ENCODE measurements around the gene PSME1.

Gene PSME1

GRCh38 chr14:24131549-24131966 is 4.4 kb upstream of the PSME1 start:
- Histone ChIP-seq H3K4me3 (ENCODE audit: low read depth, low read length) (no peak overlapping the region), H3K4me1 (ENCODE audit: control insufficient read depth, insufficient read depth, low read length) (peaks cover 1% of the 10 kb centered on the region; the same call in 1 of the 2 replicates), H3K9me3 (ENCODE audit: control insufficient read depth, insufficient read depth, low read length) (no peaks in the 10 kb centered on the region), H3K27me3 (ENCODE audit: control insufficient read depth, insufficient read depth, low read length) (no peaks in the 10 kb centered on the region), H3K27ac (ENCODE audit: low read depth, low read length) (no peak overlapping the region), H3K36me3 (ENCODE audit: control insufficient read depth, insufficient read depth, low read length) (no peaks in the 10 kb centered on the region), H3K9ac (ENCODE audit: low read depth, low read length) (no peak overlapping the region)

- Histone ChIP-seq H3K9ac (ENCODE audit: low read depth, low read length) (no peak overlapping the region), H3K36me3 (ENCODE audit: control insufficient read depth, insufficient read depth, low read length) (no peaks in the 10 kb centered on the region)
Measured at GRCh38 chr14:24132061-24132685, 3.8 kb upstream of the PSME1 start.

GRCh38 chr14:24132976-24133375 is 3.0 kb upstream of the PSME1 start:
- Histone ChIP-seq H3K4me3 (ENCODE audit: low read depth, low read length) (no peak overlapping the region), H3K27ac (ENCODE audit: low read depth, low read length) (no peak overlapping the region), H3K27me3 (ENCODE audit: control insufficient read depth, insufficient read depth, low read length) (no peaks in the 10 kb centered on the region), H3K9me3 (ENCODE audit: control insufficient read depth, insufficient read depth, low read length) (no peaks in the 10 kb centered on the region), H3K9ac (ENCODE audit: low read depth, low read length) (no peak overlapping the region), H3K36me3 (ENCODE audit: control insufficient read depth, insufficient read depth, low read length) (peaks cover 5% of the 10 kb centered on the region), H3K4me1 (ENCODE audit: control insufficient read depth, insufficient read depth, low read length) (peaks cover 5% of the 10 kb centered on the region; the same call in 1 of the 2 replicates)

More at GRCh38 chr14:24132061-24132685, 3.8 kb upstream of the PSME1 start:
- Histone ChIP-seq H3K27ac (ENCODE audit: low read depth, low read length) (no peak overlapping the region), H3K27me3 (ENCODE audit: control insufficient read depth, insufficient read depth, low read length) (no peaks in the 10 kb centered on the region), H3K4me1 (ENCODE audit: control insufficient read depth, insufficient read depth, low read length) (peaks cover 5% of the 10 kb centered on the region; the same call in 1 of the 2 replicates), H3K9me3 (ENCODE audit: control insufficient read depth, insufficient read depth, low read length) (no peaks in the 10 kb centered on the region), H3K4me3 (ENCODE audit: low read depth, low read length) (no peak overlapping the region)

- no peak overlapping the region for H3K4me3 ChIP-seq (ENCODE audit: low read depth, low read length)
- peaks cover 13% of the 10 kb centered on the region for H3K36me3 ChIP-seq (ENCODE audit: control insufficient read depth, insufficient read depth, low read length)
- H3K27me3 ChIP-seq (ENCODE audit: control insufficient read depth, insufficient read depth, low read length) = no peaks in the 10 kb centered on the region
- H3K27ac ChIP-seq (ENCODE audit: low read depth, low read length) = no peak overlapping the region
- H3K9me3 ChIP-seq (ENCODE audit: control insufficient read depth, insufficient read depth, low read length) = no peaks in the 10 kb centered on the region
- peaks cover 5% of the 10 kb centered on the region; the same call in 1 of the 2 replicates for H3K4me1 ChIP-seq (ENCODE audit: control insufficient read depth, insufficient read depth, low read length)
- no peak overlapping the region for H3K9ac ChIP-seq (ENCODE audit: low read depth, low read length)
Measured at GRCh38 chr14:24133735-24134134, 2.3 kb upstream of the PSME1 start.

- H3K36me3 ChIP-seq (ENCODE audit: control insufficient read depth, insufficient read depth, low read length) = peaks cover 25% of the 10 kb centered on the region
- H3K9me3 ChIP-seq (ENCODE audit: control insufficient read depth, insufficient read depth, low read length) = no peaks in the 10 kb centered on the region
- H3K27me3 ChIP-seq (ENCODE audit: control insufficient read depth, insufficient read depth, low read length) = no peaks in the 10 kb centered on the region
- H3K4me1 ChIP-seq (ENCODE audit: control insufficient read depth, insufficient read depth, low read length) = peaks cover 9% of the 10 kb centered on the region
- H3K27ac ChIP-seq (ENCODE audit: low read depth, low read length) = peak overlapping the region; percentile 25
- peak overlapping the region; percentile 78 for H3K4me3 ChIP-seq (ENCODE audit: low read depth, low read length)
- H3K9ac ChIP-seq (ENCODE audit: low read depth, low read length) = no peak overlapping the region
Measured at GRCh38 chr14:24135584-24135833, 485 bp upstream of the PSME1 start.

DNA sequence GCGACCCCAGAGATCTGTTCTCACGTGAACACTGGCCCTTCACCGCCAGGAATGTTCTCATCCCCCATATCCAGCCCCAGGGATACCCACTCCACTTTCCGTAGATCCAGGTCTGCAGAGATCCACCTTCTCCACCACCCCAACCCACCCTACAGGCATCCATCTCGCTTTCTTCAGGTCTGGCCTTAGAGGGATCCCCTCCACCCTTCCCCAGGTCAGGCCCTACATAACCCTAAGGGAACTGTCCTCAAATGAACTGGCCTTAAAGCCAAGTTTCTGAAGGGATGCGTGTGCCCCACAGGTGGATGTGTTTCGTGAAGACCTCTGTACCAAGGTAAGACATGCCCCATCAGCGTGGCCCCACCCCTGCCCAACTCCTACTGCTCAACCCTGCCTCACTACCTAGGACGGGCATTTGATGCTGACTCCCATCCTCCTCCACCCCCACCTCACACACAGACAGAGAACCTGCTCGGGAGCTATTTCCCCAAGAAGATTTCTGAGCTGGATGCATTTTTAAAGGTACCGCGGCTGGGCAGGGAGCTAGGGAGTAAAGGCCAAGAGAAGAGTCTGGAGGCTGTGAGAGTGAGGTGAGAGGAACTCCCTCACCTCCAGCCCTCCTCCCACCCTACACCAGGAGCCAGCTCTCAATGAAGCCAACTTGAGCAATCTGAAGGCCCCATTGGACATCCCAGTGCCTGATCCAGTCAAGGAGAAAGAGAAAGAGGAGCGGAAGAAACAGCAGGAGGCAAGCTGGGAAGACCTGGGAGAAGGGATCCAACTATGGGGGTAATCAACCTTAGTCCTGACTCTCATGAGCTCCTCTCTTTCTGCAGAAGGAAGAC is 912 bp downstream of the PSME1 start:
- Histone ChIP-seq H3K9me3 (ENCODE audit: control insufficient read depth, insufficient read depth, low read length) (no peaks in the 10 kb centered on the region), H3K4me3 (ENCODE audit: low read depth, low read length) (peak overlapping the region; percentile 78), H3K27me3 (ENCODE audit: control insufficient read depth, insufficient read depth, low read length) (no peaks in the 10 kb centered on the region), H3K27ac (ENCODE audit: low read depth, low read length) (no peak overlapping the region), H3K36me3 (ENCODE audit: control insufficient read depth, insufficient read depth, low read length) (peaks cover 25% of the 10 kb centered on the region), H3K9ac (ENCODE audit: low read depth, low read length) (no peak overlapping the region), H3K4me1 (ENCODE audit: control insufficient read depth, insufficient read depth, low read length) (peaks cover 9% of the 10 kb centered on the region)

- no peak overlapping the region for H3K9ac ChIP-seq (ENCODE audit: low read depth, low read length)
- no peak overlapping the region for H3K4me3 ChIP-seq (ENCODE audit: low read depth, low read length)
- H3K9me3 ChIP-seq (ENCODE audit: control insufficient read depth, insufficient read depth, low read length) = no peaks in the 10 kb centered on the region
- no peaks in the 10 kb centered on the region for H3K27me3 ChIP-seq (ENCODE audit: control insufficient read depth, insufficient read depth, low read length)
- H3K36me3 ChIP-seq (ENCODE audit: control insufficient read depth, insufficient read depth, low read length) = peaks cover 27% of the 10 kb centered on the region
- peaks cover 9% of the 10 kb centered on the region for H3K4me1 ChIP-seq (ENCODE audit: control insufficient read depth, insufficient read depth, low read length)
- H3K27ac ChIP-seq (ENCODE audit: low read depth, low read length) = no peak overlapping the region
Measured at GRCh38 chr14:24137529-24138395, 1.8 kb downstream of the PSME1 start.

- Histone ChIP-seq H3K9ac (ENCODE audit: low read depth, low read length) (no peak overlapping the region), H3K27ac (ENCODE audit: low read depth, low read length) (no peak overlapping the region), H3K36me3 (ENCODE audit: control insufficient read depth, insufficient read depth, low read length) (peaks cover 34% of the 10 kb centered on the region), H3K4me1 (ENCODE audit: control insufficient read depth, insufficient read depth, low read length) (peaks cover 9% of the 10 kb centered on the region), H3K4me3 (ENCODE audit: low read depth, low read length) (no peak overlapping the region), H3K9me3 (ENCODE audit: control insufficient read depth, insufficient read depth, low read length) (no peaks in the 10 kb centered on the region), H3K27me3 (ENCODE audit: control insufficient read depth, insufficient read depth, low read length) (no peaks in the 10 kb centered on the region)
Measured at GRCh38 chr14:24138396-24139271, 2.6 kb downstream of the PSME1 start.

DNA sequence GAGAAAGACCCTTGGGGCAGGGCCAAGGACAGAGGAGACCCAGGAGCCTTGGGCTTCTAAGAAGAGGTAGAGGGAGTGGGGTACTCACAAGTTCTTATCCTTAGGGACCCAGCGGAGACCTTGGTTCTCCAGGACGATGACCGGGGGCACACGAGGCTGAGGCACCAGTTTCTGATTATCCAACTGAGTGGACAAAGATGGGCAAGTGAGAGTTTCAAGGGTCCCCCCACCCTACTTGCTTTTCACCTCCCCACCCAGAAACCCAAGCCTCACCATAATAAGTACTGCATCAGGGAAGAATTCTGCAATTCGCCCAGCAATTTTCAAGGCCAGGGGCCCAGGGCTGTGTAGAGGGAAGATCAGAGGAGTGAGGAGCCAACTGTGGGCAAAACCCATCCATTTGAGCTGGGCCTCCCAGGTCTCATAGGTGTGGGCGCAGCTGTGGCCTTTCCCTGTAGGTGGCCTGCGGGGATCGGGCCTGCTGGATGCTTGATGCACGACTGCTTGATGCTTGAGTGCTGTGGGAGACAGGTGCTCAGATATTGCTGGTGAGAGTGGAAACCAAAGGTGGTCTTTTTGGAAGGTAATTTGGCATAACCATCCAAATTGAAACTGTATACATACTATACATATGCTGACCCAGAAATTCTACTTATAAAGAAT is 3.4 kb downstream of the PSME1 start:
- Histone ChIP-seq H3K4me3 (ENCODE audit: low read depth, low read length) (peak overlapping the region; percentile 86), H3K9me3 (ENCODE audit: control insufficient read depth, insufficient read depth, low read length) (no peaks in the 10 kb centered on the region), H3K9ac (ENCODE audit: low read depth, low read length) (no peak overlapping the region), H3K4me1 (ENCODE audit: control insufficient read depth, insufficient read depth, low read length) (peaks cover 9% of the 10 kb centered on the region), H3K27me3 (ENCODE audit: control insufficient read depth, insufficient read depth, low read length) (no peaks in the 10 kb centered on the region), H3K27ac (ENCODE audit: low read depth, low read length) (no peak overlapping the region), H3K36me3 (ENCODE audit: control insufficient read depth, insufficient read depth, low read length) (peaks cover 42% of the 10 kb centered on the region)

Measured in HUES48 (cell line).